GM10248 (cell line): Measurements from ENCODE around the gene SLC6A18.

Source experiments
- CTCF ChIA-PET: fragments of 300-600 bp; sonication (Branson Sonifier 250); formaldehyde crosslinking; extraction: SDS; loops from one replicate; lab custom pipeline; 2021; ENCODE audit warnings: antibody characterized with exemption; lab: Yijun Ruan, JAX
- POLR2A ChIA-PET: fragments of 350-650 bp; sonication (Branson Sonifier 250); formaldehyde crosslinking; extraction: SDS; loops from one replicate; lab custom pipeline; 2020; ENCODE audit warnings: antibody characterized with exemption; lab: Yijun Ruan, JAX
- DNase-seq: peaks from one replicate; pipeline ENCODE4 v3.0.0; 2012; ENCODE audit errors: extremely low spot score
- CTCF ChIP-seq: IDR thresholded peaks from 2 replicates; pipeline ENCODE4 v1.5.1; 2012; ENCODE audit warnings: mild to moderate bottlenecking, low read depth; ENCODE audit errors: extremely low read depth, missing control alignments, control extremely low read depth

SLC6A18 gene

GRCh38 chr5:1293416-1294205 is 68.4 kb downstream of the SLC6A18 start:
- ChIA-PET CTCF (interaction anchor here (1.7 kb wide), 1 partner anchor 9 kb away, joined by 6 read pairs; no protein-coding TSS in a partner anchor), POLR2A (no interaction called here)
- TF ChIP-seq CTCF = no peak
- no peak for DNase-seq

GRCh38 chr5:1294206-1294834 is 69.1 kb downstream of the SLC6A18 start:
- CTCF ChIA-PET = no interaction called here
- POLR2A ChIA-PET = no interaction called here
- TF ChIP-seq CTCF = no peak

GRCh38 chr5:1294835-1295649 is 69.9 kb downstream of the SLC6A18 start, which contains the start of gene TERT:
TERT (minus strand) TSS chr5:1295068; CDS start chr5:1294989, 79 bp downstream.
- POLR2A ChIA-PET = interaction anchor here (0.6 kb wide), 1 partner anchor 10 kb away, joined by 6 read pairs; no protein-coding TSS in a partner anchor
- no peak for TF ChIP-seq CTCF
- DNase-seq = peak; percentile 70
- CTCF ChIA-PET = no interaction called here

More at GRCh38 chr5:1294206-1294834, 69.1 kb downstream of the SLC6A18 start:
- DNase-seq = no peak

- POLR2A ChIA-PET = interaction anchor here (0.6 kb wide), 1 partner anchor 11 kb away, joined by 6 read pairs; no protein-coding TSS in a partner anchor
- CTCF ChIA-PET = interaction anchor here (1.1 kb wide), 1 partner anchor 11 kb away, joined by 3 read pairs; no protein-coding TSS in a partner anchor
- no peak for TF ChIP-seq CTCF
- no peak for DNase-seq
Measured at GRCh38 chr5:1295650-1296037, 70.5 kb downstream of the SLC6A18 start.
